ENCODE data around the gene SERINC1.
"Not testable (repeated sequence)": the region's sequence is repeated elsewhere in the genome, so short reads cannot be mapped to it uniquely, and the experiment has no call there.

The SERINC1 gene

GRCh38 chr6:122471107-122472021 lies at the start of gene SERINC1:
TSS of gene SERINC1 (minus strand) at chr6:122471807. CDS start at chr6:122471737, 70 bp downstream.
- peak; percentile 83 for DNase-seq (ENCODE audit: low read depth)

- no peak for DNase-seq (ENCODE audit: low read depth)
Measured at GRCh38 chr6:122511193-122511924, 39.8 kb upstream of the SERINC1 start.

- not testable (repeated sequence) for DNase-seq (ENCODE audit: low read depth)
Measured at GRCh38 chr6:122505170-122505569, 33.6 kb upstream of the SERINC1 start.

- no peak for DNase-seq (ENCODE audit: low read depth)
Measured at GRCh38 chr6:122501475-122501874, 29.9 kb upstream of the SERINC1 start.

- DNase-seq (ENCODE audit: low read depth): no peak
Measured at GRCh38 chr6:122495612-122496011, 24.0 kb upstream of the SERINC1 start.

- DNase-seq (ENCODE audit: low read depth): no peak
Measured at GRCh38 chr6:122494665-122495272, 23.2 kb upstream of the SERINC1 start.

- peak; percentile 30 for DNase-seq (ENCODE audit: low read depth)
Measured at GRCh38 chr6:122491919-122492555, 20.4 kb upstream of the SERINC1 start.

- no peak for DNase-seq (ENCODE audit: low read depth)
Measured at GRCh38 chr6:122490607-122491006, 19.0 kb upstream of the SERINC1 start.

- DNase-seq (ENCODE audit: low read depth): no peak
Measured at GRCh38 chr6:122484760-122485159, 13.2 kb upstream of the SERINC1 start.

- DNase-seq (ENCODE audit: low read depth): no peak
Measured at GRCh38 chr6:122482750-122483080, 11.1 kb upstream of the SERINC1 start.

- no peak for DNase-seq (ENCODE audit: low read depth)
Measured at GRCh38 chr6:122476131-122476530, 4.5 kb upstream of the SERINC1 start.

GRCh38 chr6:122472022-122472340 lies 374 bp upstream of the SERINC1 start:
- DNase-seq (ENCODE audit: low read depth): no peak

- DNase-seq (ENCODE audit: low read depth): no peak
Measured at GRCh38 chr6:122461885-122462284, 9.7 kb downstream of the SERINC1 start.

GRCh38 chr6:122459865-122460416 lies 11.7 kb downstream of the SERINC1 start:
- DNase-seq (ENCODE audit: low read depth): not testable (repeated sequence)

- no peak for DNase-seq (ENCODE audit: low read depth)
Measured at GRCh38 chr6:122459240-122459639, 12.4 kb downstream of the SERINC1 start.

- no peak for DNase-seq (ENCODE audit: low read depth)
Measured at GRCh38 chr6:122458087-122458486, 13.5 kb downstream of the SERINC1 start.

- not testable (repeated sequence) for DNase-seq (ENCODE audit: low read depth)
Measured at GRCh38 chr6:122455116-122455515, 16.5 kb downstream of the SERINC1 start.

GRCh38 chr6:122454673-122455072 lies 16.9 kb downstream of the SERINC1 start:
- DNase-seq (ENCODE audit: low read depth): no peak

- no peak for DNase-seq (ENCODE audit: low read depth)
Measured at GRCh38 chr6:122452509-122452908, 19.1 kb downstream of the SERINC1 start.

GRCh38 chr6:122449069-122449468 lies 22.5 kb downstream of the SERINC1 start:
- no peak for DNase-seq (ENCODE audit: low read depth)

GRCh38 chr6:122445274-122445673 lies 26.3 kb downstream of the SERINC1 start:
- DNase-seq (ENCODE audit: low read depth): no peak

GRCh38 chr6:122438975-122439374 lies 32.6 kb downstream of the SERINC1 start:
- DNase-seq (ENCODE audit: low read depth): no peak

Measured in stimulated activated CD8-positive, alpha-beta memory T cell treated with anti-CD3 and anti-CD28 coated beads, Interleukin-7, amount 100 ng/mL, for 24 hours (primary cell).